Thyroid gland (tissue), 4 donors: ENCODE measurements around the gene GRN.
"Not testable (repeated sequence)": the region's sequence is repeated elsewhere in the genome, so short reads cannot be mapped to it uniquely, and the experiment has no call there.

Source experiments
- CTCF ChIP-seq, 6 experiments: fragments of 200-600 bp in 3 of 6; fragments of 450-650 bp in 3 of 6; sonication (generic) in 3 of 6; IDR thresholded peaks; one replicate each; pipeline ENCODE4 v1.5.1; 2016 to 2019; ENCODE audit warnings: antibody characterized with exemption in 6 of 6, mild to moderate bottlenecking in 2 of 6, inconsistent platforms in 1 of 6, moderate library complexity in 1 of 6
- POLR2A ChIP-seq, 2 donors: fragments of 450-650 bp; IDR thresholded peaks; one replicate each; pipeline ENCODE4 v1.6.1; 2017; ENCODE audit warnings: antibody characterized with exemption in 2 of 2, mild to moderate bottlenecking in 2 of 2, moderate library complexity in 1 of 2

GRCh38 chr17:44369414-44370023 is 24.4 kb downstream of the GRN start:
- TF ChIP-seq CTCF, POLR2A (IDR thresholded peaks at IDR 0.05): not testable (repeated sequence)
